CD4-positive, alpha-beta T cell treated with Interleukin-10 for 1 hour (primary cell): ENCODE measurements around the gene MARCHF5.

ENCODE experiments used
- DNase-seq: peaks from one replicate; pipeline ENCODE4 v3.0.0-alpha.2; 2020

MARCHF5 gene, protein sequence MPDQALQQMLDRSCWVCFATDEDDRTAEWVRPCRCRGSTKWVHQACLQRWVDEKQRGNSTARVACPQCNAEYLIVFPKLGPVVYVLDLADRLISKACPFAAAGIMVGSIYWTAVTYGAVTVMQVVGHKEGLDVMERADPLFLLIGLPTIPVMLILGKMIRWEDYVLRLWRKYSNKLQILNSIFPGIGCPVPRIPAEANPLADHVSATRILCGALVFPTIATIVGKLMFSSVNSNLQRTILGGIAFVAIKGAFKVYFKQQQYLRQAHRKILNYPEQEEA

DNA sequence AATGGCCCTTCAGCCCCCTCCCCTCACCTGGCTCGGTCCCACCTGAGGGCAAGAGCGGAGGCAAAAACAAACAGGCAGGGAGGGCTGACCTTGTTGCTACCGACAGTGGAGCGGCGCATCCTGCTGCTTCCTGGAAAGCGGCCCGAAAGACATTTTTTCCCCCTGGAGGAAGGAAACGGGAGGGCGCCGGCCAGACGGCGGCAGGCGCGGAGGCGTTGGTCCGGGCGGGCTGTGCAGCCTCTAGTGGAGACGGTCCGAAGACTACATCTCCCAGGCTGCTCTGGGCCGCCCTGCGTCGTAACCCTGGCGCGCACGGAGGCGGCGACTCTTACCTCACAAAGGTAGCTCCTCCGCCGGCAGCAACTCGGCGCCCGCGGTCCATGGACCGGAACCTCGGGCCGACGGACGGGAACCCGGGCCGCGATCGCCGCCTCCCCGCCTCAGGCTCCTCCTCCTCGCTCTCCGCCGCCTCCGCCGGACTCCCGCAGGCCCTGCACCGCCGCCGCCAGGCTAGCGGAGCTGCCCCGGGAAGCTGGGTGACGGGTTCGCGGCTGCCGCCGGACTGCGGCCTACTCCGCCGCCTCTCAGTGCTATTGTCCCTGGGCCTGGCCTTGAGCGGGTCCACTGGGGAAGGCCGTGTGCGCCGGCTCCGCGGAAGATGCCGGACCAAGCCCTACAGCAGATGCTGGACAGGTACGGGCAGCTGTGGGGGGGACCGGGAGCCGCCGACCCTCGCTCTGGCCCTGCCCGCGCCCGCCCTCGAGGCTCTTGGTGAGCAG, at the start of gene MARCHF5, which contains the start of gene CPEB3:
MARCHF5 (plus strand) TSS at position 331 of the 779 bp plus-strand sequence; CDS start at position 659, 328 bp downstream.
CPEB3 (minus strand) TSS at position 242 of the 779 bp plus-strand sequence. CDS start 50,728 bp downstream, outside the sequence.
- DNase-seq = peak; percentile 95

GRCh38 chr10:92241501-92241900, 49.5 kb upstream of the MARCHF5 start:
- no peak for DNase-seq

DNA sequence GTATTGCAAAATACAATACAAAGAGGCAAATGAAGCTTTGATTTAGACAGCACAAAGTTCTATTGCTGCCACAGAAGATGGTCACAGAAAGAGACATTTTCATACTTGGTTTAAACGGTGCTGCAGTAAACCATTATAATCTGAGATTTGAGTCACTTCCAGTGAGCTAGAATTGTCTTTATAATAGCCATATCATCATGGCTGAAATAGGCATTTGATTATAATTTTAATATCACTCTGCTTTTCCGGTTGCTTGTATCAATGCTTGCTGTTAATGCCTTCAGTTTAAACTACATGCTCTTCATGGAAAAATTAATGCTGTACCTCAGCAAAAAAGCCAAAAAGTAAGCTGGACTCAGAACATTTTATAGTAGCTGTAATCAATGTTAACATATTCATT, 48.6 kb upstream of the MARCHF5 start:
- no peak for DNase-seq

- peak; percentile 53 for DNase-seq
Observed at GRCh38 chr10:92242910-92243671, 47.9 kb upstream of the MARCHF5 start.

DNA sequence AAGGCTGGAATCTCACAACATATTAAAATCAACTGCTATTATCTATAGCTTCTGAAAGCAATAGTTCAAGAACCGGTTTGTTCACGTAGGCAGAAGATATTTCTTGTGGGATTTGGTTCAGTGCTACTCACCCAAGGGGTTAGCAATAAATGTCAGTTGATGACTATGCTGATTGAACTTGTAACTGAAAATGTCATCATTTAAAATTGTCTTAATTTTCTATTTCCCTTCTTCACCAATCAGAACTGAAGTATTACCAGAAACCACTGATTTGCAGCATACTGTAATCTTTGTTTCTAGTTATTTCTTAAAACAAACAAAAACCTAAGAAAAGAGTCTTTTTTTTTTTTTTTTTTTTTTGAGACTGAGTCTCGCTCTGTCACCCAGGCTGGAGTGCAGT, 46.2 kb upstream of the MARCHF5 start:
- no peak for DNase-seq

GRCh38 chr10:92248566-92248965, 42.4 kb upstream of the MARCHF5 start:
- no peak for DNase-seq

- DNase-seq = no peak
Observed at GRCh38 chr10:92263396-92263795, 27.6 kb upstream of the MARCHF5 start.

- no peak for DNase-seq
Observed at GRCh38 chr10:92264249-92264648, 26.7 kb upstream of the MARCHF5 start.

GRCh38 chr10:92265687-92266258, 25.2 kb upstream of the MARCHF5 start:
- DNase-seq = no peak

GRCh38 chr10:92267343-92267742, 23.6 kb upstream of the MARCHF5 start:
- no peak for DNase-seq

GRCh38 chr10:92268748-92269147, 22.2 kb upstream of the MARCHF5 start:
- no peak for DNase-seq

DNA sequence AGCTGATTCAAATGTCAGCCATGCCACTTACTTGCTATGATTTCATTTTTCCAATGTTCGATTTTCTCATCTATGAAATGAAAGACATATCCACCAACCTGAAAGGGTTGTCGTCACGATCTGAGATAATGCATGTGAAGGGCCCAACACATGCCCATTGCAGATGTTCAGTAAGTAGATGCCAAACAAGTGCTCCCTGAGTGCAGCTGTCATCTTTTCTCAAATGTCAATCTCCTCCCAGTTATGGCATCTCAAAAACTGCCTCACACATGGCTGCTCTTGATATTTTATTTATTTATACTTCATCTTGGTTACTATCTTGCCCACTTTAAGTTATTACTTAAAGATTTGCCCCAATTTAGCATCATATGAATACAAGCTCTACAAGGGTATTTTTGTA, 16.9 kb upstream of the MARCHF5 start:
- no peak for DNase-seq

DNA sequence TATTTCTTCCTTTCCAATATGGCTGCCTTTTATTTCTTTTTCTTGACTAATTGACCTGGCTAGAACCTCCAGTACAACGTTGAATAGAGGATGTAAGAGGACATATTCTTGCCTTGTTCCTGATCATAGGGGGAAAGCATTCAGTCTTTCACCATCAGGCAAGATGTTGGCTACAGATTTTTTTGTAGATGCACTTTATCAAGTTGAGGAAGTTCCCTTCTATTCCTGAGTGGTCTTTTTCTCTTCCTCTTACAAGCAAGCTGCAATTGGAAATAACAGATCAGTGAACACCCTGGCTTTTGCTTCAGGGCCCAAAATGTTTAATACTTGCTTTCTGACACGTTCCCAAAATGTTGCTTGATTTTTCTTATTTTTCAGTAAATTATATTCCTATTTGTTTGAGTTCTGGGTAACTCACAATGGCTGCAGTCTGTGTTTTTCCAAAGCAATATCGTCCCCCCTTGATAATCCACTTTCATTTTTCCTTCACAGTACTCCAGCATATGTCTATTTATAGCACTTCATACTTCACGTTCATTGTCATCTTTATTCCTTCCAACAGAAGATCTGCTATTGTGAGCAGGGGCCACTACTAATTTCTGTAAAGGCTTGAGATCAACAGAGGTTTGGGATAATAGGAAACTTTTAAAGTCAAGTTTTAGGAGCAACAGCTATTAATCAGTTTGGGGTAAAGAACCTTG, 11.8 kb upstream of the MARCHF5 start:
- DNase-seq = no peak

DNA sequence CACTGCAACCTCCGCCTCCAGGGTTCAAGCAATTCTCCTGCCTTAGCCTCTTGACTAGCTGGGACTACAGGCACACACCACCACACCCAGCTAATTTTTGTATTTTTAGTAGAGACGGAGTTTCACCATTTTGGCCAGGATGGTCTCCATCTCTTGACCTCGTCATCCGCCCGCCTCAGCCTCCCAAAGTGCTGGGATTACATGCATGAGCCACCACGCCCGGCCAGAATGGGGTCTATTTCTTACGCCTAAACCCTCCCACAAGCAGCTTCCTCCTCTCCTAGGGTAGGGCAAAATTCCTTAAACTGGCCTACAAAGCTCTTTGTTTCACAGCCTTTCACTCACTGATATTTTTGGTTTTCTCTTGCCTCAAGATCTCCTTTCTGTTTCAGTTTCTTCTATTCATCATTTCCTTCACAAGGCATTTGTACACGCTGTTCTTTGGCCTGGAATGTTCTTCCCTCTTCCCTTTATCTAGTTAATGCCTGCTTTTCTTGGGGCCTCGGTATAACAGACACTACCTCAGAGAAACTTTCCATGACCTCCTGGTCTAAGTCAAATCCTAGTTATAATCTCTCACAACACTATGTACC, 6.8 kb upstream of the MARCHF5 start:
- DNase-seq = no peak

GRCh38 chr10:92290076-92290836, 711 bp upstream of the MARCHF5 start:
- DNase-seq = no peak

DNA sequence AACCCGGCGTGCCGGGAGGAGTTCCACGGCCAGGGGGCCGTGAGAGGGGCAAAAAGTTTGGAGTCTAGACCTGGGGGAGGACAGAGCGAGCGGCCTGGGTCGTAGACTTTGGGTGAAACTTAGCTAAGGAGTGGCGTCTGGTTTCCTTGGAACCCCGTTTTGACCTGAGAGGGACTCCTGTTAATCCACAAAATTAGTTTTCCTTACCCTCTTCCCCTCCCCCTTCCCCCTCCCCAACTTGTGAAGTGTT, 574 bp downstream of the MARCHF5 start:
- DNase-seq = peak; percentile 19

DNA sequence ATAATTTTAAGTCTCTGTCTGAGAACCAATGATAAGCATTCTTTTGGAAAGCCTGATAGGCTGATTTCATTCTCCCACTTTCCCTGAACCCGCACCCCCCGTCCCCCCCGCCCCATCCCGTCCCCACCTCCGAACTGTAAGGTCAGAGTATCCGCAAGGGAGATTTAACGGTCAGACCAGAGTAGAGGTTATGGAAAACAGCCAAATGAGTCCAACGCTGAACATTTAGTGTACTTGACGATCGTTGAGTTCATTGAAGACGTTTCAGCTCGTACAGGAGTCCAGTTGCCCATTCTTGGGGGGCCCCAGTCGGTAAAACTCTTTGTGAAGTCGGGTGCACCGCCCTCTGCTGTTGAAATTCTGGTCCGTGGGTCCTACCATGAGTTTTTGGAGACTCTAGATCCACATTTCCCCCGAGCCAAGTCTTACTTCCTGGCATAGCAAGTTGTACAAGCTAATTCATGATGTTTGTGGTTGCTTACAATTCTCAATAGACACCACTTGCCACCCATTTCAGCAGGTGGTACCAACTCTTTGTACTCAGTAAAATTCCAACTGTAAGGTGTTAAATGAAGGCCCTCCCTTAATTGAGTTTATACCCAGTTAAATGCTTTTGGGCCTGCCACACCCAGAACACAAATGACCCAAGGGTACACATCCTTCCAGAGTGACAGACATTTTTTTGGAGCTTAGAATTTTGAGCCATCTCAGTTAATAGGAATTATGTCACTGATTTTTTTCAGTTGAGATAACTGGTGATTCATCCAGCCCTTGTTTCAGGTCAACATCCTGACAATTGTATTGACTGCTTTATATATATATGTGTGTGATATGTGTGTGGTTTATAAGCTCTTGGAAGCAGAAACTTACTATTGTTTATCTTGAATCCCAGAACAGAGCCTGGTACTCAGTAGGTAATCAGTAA, 1.2 kb downstream of the MARCHF5 start:
- peak; percentile 58 for DNase-seq

GRCh38 chr10:92298487-92298886, 7.5 kb downstream of the MARCHF5 start:
- DNase-seq = no peak

GRCh38 chr10:92303096-92303495, 12.1 kb downstream of the MARCHF5 start:
- no peak for DNase-seq

GRCh38 chr10:92304061-92304460, 13.1 kb downstream of the MARCHF5 start:
- DNase-seq = no peak
